Hematopoietic multipotent progenitor cell treated with erythropoietin and hydrocortisone succinate and interleukin-3 and kit ligand, for 4 days (in vitro differentiated cells): ENCODE measurements around the gene ADAMTS14.

Experiments used
- DNase-seq: peaks from one replicate; pipeline ENCODE4 v3.0.0-alpha.2; 2015

Gene ADAMTS14

DNA sequence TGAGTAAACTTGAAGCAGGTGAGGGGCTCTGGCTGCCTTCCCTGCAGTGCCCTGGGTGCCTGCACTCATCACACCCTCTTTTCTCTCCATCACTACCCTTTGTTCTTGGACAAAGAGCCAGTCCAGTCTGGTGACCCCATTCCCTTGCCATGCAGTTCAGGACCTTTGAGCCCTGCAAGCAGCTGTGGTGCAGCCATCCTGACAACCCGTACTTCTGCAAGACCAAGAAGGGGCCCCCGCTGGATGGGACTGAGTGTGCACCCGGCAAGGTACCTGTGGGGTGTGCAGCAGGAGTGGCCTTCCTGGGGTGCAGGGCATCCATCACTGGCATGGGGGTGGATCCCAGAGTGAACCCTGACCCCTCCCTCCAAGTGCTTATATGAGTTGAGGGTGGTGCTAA lies 64.2 kb downstream of the ADAMTS14 start:
- no peak for DNase-seq

GRCh38 chr10:70737250-70737649 lies 64.9 kb downstream of the ADAMTS14 start:
- DNase-seq, result no peak

DNA sequence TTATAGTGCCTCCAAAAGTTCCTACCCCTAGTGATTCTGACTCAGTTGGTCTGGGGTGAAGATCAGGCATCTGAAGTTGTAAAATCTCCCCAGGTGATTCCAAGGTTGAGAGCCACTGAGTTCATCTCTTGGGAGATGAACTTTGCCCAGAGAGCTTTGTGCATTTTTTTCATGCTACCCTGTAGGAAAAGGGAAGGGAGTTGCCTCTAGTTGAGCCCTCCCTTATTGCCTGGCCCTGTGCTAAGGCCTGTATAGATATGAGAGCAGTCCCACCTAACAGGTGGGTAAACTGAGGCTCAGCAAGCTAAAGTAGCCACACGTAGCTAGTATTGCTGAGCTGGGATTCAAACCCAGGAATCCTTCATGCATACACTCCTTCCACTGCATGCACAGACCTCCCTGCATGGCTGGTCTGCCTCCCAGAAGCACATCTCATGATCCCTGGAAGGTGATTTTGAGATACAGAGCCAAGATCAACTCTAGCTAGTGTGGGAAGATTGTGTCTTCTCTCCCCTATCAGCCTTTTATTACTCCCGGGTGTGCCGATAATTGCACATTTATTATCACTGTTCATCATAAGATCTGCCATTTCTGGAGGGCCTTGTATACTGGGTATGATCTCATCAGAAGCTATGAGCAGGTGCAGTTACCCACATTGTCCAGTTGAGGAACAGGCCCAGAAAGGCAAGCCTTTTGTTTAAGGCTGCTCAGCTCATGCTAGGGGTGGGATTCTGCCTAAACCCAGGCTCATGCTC lies 65.9 kb downstream of the ADAMTS14 start:
- DNase-seq, result peak; percentile 42

- no peak for DNase-seq
Observed at GRCh38 chr10:70738761-70739121, 66.4 kb downstream of the ADAMTS14 start.

DNA sequence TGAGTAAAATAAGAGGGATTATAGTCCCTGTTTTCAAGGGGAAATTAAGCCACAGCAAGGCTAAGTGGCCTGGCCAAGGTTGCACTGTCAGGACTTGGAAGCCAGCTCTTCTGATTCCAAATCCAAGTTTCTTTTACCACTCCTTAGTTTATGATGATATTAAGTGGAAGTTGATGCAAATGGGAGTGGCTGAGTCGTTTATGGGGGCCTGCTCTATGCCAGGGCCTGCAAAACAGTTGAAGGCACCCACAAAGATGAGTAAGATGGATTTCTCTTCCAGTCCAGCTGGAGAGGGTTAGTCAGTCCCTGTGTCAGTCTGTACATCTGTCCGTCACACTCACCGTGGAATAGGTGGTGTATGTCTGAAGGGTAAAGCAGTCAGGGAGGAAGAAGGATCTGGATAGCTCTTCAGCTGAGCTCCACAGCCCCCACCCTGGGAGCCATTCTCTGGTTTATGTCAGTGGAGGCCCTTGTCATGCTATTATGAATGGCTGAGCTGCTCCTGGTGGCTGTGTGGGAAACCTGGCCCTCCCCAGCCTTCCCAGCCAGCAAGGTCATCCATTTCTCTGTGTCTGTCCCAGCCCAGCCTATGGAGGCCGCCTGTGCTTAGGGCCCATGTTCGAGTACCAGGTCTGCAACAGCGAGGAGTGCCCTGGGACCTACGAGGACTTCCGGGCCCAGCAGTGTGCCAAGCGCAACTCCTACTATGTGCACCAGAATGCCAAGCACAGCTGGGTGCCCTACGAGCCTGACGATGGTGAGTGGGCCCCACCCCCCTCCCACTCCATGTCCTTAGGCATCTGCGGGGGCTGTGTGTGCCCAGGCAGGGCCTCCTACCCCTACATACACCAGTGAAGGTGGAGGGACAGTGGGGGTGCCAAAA lies 68.3 kb downstream of the ADAMTS14 start:
- DNase-seq, result no peak

GRCh38 chr10:70742537-70743429 lies 70.5 kb downstream of the ADAMTS14 start:
- DNase-seq, result peak; percentile 85

- DNase-seq, result no peak
Observed at GRCh38 chr10:70743430-70743788, 71.1 kb downstream of the ADAMTS14 start.

DNA sequence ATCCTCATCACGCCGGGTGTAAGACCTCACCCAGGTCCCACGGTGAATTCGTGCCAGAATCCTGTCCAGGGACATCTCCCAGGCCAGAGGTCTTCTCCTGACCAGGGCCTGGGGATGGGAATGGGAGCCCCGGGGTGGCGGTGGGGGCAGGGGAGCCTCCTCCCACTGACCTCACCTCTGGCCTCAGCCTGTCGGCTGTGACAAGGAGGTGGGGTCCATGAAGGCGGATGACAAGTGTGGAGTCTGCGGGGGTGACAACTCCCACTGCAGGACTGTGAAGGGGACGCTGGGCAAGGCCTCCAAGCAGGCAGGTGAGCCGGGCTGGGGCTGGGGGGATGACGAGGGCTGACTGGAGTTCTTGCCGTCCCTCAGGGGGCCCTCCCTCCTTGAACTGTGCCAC lies 71.6 kb downstream of the ADAMTS14 start:
- no peak for DNase-seq

DNA sequence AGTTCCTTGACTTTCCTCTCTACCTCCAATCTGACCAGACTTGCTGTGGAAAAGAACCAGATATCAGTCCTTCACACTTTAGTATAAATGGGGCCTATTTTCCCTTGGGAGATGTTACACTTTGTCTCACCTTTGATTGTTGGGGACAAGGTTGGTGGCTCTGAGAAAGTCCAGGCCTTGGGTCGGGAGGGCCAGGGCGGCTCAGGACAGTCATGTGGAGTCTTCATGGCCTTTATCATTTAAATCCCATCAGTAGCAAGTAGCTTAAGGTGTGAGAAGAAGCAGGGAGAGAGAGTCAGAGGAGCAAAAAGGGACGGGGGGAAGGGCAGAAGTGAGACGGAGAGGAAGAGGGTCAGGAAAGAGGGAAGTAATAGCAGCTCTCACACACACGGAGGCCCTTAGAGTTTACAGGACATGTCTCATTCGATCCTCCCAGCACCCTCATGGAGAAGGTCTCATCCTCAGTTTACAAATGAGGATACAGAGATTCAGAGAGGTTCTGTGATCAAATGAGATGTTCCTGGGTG lies 72.4 kb downstream of the ADAMTS14 start:
- DNase-seq, result peak; percentile 40

DNA sequence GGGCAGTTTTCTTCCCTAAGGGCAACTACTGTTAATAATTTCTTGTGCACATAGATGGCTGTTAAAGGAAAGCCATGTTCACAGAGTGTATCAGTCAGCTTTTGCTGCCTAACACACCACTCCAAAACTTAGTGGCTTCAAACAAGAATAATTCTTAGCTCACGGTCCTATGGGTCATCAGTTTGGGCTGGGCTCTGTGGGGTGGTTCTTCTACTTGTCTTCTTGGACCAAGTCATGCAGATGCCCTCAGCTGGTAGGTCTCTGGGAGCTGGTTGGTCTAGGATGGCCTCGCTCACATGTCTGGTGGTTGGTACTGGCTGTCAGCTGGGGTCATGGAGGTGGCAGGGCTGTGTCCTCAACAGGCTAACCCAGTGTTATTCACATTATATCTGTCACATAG lies 73.2 kb downstream of the ADAMTS14 start:
- DNase-seq, result no peak

DNA sequence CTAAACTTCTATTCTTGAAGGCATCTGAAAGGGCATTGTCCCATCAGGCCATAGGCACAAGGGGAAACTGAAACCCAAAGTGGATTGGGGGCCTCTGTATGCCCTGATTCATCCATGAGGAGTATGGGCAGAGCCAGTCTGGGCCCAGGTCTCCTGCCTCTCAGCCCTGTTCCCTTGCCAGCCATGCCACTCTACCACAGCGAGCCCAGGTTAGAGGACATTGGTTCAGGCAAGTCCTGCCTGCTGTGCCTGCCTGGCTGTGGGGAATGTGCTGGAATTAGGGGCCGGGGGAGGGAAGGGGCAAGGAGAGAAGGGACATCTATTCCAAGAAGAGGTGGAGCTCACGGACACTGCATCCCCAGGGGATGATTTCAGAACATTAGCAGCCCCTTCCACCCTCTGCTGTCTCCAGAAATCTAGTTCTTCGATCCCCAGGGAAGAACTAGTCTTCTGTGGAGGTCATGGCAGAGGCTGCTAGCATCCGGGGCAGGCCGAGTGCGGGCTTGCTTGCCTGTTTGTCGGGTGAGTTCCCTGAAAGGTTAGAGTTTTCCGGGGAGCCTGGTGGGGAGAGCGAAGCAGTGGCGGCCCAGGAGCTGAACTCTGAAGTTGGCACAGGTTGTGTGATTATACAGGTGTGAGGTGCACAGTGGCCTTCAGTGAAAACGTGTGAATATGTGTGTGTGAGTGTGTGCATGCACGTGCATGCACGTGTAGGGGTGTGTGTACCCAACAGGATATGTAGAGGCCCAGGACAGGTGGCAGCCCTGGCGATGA lies 75.1 kb downstream of the ADAMTS14 start:
- DNase-seq, result no peak

GRCh38 chr10:70748305-70748704 lies 76.0 kb downstream of the ADAMTS14 start:
- DNase-seq, result no peak

- no peak for DNase-seq
Observed at GRCh38 chr10:70748801-70749573, 76.7 kb downstream of the ADAMTS14 start.

GRCh38 chr10:70749756-70750155 lies 77.5 kb downstream of the ADAMTS14 start:
- DNase-seq, result no peak

DNA sequence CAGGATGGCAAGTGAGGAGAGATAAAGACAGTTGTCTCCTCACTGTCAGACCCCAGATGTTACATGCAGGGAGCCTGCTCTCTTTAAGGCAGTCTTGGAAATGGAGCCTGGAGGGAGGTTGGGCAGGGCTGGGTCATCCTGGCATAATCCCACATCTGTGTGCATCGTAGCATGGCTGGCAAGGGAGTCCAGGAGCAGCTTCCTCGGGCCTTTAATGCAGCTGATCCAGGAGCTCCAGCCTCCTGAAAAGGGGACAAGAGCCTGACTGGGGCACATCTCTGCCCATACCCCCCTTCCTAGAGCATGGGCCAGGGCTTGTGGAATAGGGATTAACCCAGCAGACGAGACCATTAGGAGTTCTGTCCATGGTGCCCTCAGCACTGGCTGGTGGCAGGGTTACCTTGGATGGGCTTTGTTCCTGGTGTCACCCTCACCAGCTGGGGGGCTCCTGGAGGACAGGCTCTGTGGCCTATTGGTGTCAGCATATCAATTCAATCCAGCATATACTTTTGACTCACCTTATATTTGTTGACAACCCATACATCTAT lies 77.9 kb downstream of the ADAMTS14 start:
- no peak for DNase-seq

DNA sequence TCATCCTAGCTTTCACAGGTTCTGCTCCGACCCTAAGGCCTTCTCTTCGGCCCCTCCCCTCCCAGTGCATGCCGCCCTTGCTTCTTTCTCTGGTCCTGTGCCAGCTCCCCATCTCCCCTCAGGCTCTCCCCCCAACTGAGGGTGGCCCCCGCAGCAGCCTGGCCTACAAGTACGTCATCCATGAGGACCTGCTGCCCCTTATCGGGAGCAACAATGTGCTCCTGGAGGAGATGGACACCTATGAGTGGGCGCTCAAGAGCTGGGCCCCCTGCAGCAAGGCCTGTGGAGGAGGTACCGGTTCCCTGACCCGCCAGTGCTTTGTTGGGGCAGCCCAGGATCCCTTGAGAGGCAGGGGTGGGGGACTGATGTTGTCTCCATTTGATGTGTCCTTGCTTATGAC lies 79.0 kb downstream of the ADAMTS14 start:
- DNase-seq, result no peak

- no peak for DNase-seq
Observed at GRCh38 chr10:70751991-70752390, 79.7 kb downstream of the ADAMTS14 start.

DNA sequence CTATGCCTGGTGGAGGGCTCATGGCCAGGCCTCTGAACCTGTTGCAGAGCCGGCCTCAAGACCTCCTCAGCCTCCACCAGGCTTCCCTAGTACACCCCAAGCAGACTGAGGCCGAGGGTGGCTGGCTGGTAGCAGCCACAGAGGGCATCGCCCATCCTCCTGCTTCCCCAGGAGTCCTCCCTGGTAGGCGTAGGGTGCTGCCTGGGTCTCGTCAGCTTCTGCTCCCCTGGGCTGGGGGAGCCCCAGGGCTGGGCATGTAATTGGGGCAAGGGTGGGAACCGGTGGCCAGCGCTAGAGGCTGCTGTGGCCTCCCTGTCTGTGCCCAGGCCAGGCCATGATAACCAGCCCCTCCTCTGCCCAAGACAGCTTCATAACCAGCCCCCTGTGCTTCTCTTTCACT lies 80.3 kb downstream of the ADAMTS14 start:
- no peak for DNase-seq

- DNase-seq, result no peak
Observed at GRCh38 chr10:70753026-70753663, 80.8 kb downstream of the ADAMTS14 start.

- DNase-seq, result no peak
Observed at GRCh38 chr10:70753841-70754621, 81.7 kb downstream of the ADAMTS14 start.
